Naive thymus-derived CD8-positive, alpha-beta T cell (primary cell): ENCODE data around the gene TMPRSS3. TPM values are rescaled to one million over a fixed set of nuclear protein-coding genes. Genes with fewer than 3 reads are reported as not detected.

Experiments
- polyA plus RNA-seq, 3 donors: library from polyadenylated mRNA; unstranded; fragments of 300-500 nt; fragmentation: Illumina TruSeq; gene quantifications; one replicate each; pipeline ENCODE4 v1.2.3, GENCODE V29; 2021
- total RNA-seq, 8 experiments: library from RNA in 2 of 8; stranded (reverse) in 2 of 8; gene quantifications; one replicate each; pipeline ENCODE4 v1.2.3 and lab custom pipeline; 2021 to 2026

The TMPRSS3 gene
- total and polyA plus RNA-seq, 5 experiments from 2014 or later: 0.89 to 2.9 (median 1.8) TPM; not detected in 1

Other genes starting within 250 kb of the TMPRSS3 start
- 1 to 10 TPM in 1 of 2 experiments, under 1 TPM in 1; 0.93 to 1.4 TPM for gene ABCG1, start 176.9 kb downstream of the TMPRSS3 start, total RNA-seq
- 10 to 100 TPM; 11.2 to 17.5 (median 11.9) TPM for gene ABCG1, start 176.9 kb downstream of the TMPRSS3 start, polyA plus RNA-seq
- gene TFF3, start 80.6 kb downstream of the TMPRSS3 start, total RNA-seq: not detected
- gene TFF3, start 80.6 kb downstream of the TMPRSS3 start, polyA plus RNA-seq: not detected
- not detected for gene TFF2, start 45.1 kb downstream of the TMPRSS3 start, total RNA-seq
- not detected for gene TFF2, start 45.1 kb downstream of the TMPRSS3 start, polyA plus RNA-seq
- gene TFF1, start 29.5 kb downstream of the TMPRSS3 start, total RNA-seq: not detected
- gene TFF1, start 29.5 kb downstream of the TMPRSS3 start, polyA plus RNA-seq: not detected
- 10 to 100 TPM; 91.6 to 99.6 TPM for gene UBASH3A, start 7.8 kb upstream of the TMPRSS3 start, total RNA-seq
- gene UBASH3A, start 7.8 kb upstream of the TMPRSS3 start, polyA plus RNA-seq: 10 to 100 TPM; 32.8 to 75.3 (median 53.9) TPM
- under 1 TPM in 1 of 2 experiments, not detected in 1; 0.14 TPM for gene RSPH1, start 100.2 kb upstream of the TMPRSS3 start, total RNA-seq
- gene RSPH1, start 100.2 kb upstream of the TMPRSS3 start, polyA plus RNA-seq: not detected
- 10 to 100 TPM; 16.5 to 18.7 TPM for gene SLC37A1, start 117.8 kb upstream of the TMPRSS3 start, total RNA-seq
- 1 to 10 TPM; 2.7 to 6.9 (median 3.8) TPM for gene SLC37A1, start 117.8 kb upstream of the TMPRSS3 start, polyA plus RNA-seq